Breast epithelium (tissue), 3 donors: ENCODE measurements around the gene DPH6.

Experiments
- CTCF ChIP-seq, 3 donors: fragments of 450-650 bp; IDR thresholded peaks; one replicate each; pipeline ENCODE4 v1.5.1; 2016 to 2017; ENCODE audit warnings: antibody characterized with exemption in 3 of 3, mild to moderate bottlenecking in 3 of 3, moderate library complexity in 3 of 3
- POLR2A ChIP-seq: fragments of 450-650 bp; IDR thresholded peaks from one replicate; pipeline ENCODE4 v1.6.1; 2016; ENCODE audit warnings: antibody characterized with exemption, mild to moderate bottlenecking, moderate library complexity
- POLR2AphosphoS5 ChIP-seq, 3 donors: sonication (generic); formaldehyde crosslinking; IDR thresholded peaks; one replicate each; pipeline ENCODE4 v1.6.1; 2017; ENCODE audit warnings: antibody characterized with exemption in 3 of 3

DNA sequence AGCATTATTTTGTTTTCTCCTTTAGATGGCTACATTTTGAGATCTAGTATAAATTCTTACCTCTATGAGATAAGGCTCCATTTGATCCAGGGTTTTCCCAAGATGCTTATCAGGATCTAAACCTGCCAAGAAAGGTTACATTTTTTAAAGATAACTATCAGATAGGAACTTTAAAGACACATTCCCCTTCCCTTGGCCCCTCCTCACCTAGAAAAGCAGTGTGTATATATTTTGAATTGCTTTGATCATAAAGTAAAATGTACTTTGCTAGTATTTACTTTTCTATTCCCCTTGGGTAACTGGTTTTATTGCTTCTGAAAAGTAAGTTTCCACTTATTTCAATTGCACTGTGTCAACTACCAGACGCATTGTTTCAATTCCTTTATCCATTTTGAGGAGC lies 135.2 kb downstream of the DPH6 start:
- TF ChIP-seq CTCF (IDR thresholded peaks at IDR 0.05) (no peak), POLR2AphosphoS5 (IDR thresholded peaks at IDR 0.05) (no peak), POLR2A (no peak)
